Esophagus muscularis mucosa (tissue), 3 donors: ENCODE measurements around the gene ADNP.

Experiments used
- POLR2A ChIP-seq: fragments of 450-650 bp; IDR thresholded peaks from one replicate; pipeline ENCODE4 v1.6.1; 2017; ENCODE audit warnings: antibody characterized with exemption, moderate library complexity, mild to moderate bottlenecking, low read depth
- TF ChIP-seq, protein P1 (sequence below), 3 experiments: fragments of 200-600 bp in 2 of 3; fragments of 450-650 bp in 1 of 3; sonication (generic) in 2 of 3; IDR thresholded peaks; one replicate each; pipeline ENCODE4 v1.5.1; 2017 to 2019; ENCODE audit warnings: antibody characterized with exemption in 3 of 3, mild to moderate bottlenecking in 2 of 3, moderate library complexity in 1 of 3

- TF ChIP-seq POLR2A = no peak
- TF ChIP-seq, protein P1, sequence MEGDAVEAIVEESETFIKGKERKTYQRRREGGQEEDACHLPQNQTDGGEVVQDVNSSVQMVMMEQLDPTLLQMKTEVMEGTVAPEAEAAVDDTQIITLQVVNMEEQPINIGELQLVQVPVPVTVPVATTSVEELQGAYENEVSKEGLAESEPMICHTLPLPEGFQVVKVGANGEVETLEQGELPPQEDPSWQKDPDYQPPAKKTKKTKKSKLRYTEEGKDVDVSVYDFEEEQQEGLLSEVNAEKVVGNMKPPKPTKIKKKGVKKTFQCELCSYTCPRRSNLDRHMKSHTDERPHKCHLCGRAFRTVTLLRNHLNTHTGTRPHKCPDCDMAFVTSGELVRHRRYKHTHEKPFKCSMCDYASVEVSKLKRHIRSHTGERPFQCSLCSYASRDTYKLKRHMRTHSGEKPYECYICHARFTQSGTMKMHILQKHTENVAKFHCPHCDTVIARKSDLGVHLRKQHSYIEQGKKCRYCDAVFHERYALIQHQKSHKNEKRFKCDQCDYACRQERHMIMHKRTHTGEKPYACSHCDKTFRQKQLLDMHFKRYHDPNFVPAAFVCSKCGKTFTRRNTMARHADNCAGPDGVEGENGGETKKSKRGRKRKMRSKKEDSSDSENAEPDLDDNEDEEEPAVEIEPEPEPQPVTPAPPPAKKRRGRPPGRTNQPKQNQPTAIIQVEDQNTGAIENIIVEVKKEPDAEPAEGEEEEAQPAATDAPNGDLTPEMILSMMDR (IDR thresholded peaks at IDR 0.05) = no peak
Observed at GRCh38 chr20:50920997-50921396, 10.2 kb downstream of the ADNP start.
